A549 treated with CpdA at 1 μM for 4 hours (cell line): ENCODE data around the gene CACNA1C. TPM values are rescaled to one million over a fixed set of nuclear protein-coding genes. Genes with fewer than 3 reads are reported as not detected.

Experiments
- total RNA-seq: library from RNA; stranded (reverse); fragments of 200-300 nt; extraction: Qiagen RNA extraction; gene quantifications from 5 replicates; pipeline ENCODE4 v1.2.3, GENCODE V29; 2022; ENCODE audit warnings: low read depth

The CACNA1C gene
- 0.03 to 0.09 TPM (median 0.08 TPM) in 4 of 5 replicates, not detected in the other for total RNA-seq

DNA sequence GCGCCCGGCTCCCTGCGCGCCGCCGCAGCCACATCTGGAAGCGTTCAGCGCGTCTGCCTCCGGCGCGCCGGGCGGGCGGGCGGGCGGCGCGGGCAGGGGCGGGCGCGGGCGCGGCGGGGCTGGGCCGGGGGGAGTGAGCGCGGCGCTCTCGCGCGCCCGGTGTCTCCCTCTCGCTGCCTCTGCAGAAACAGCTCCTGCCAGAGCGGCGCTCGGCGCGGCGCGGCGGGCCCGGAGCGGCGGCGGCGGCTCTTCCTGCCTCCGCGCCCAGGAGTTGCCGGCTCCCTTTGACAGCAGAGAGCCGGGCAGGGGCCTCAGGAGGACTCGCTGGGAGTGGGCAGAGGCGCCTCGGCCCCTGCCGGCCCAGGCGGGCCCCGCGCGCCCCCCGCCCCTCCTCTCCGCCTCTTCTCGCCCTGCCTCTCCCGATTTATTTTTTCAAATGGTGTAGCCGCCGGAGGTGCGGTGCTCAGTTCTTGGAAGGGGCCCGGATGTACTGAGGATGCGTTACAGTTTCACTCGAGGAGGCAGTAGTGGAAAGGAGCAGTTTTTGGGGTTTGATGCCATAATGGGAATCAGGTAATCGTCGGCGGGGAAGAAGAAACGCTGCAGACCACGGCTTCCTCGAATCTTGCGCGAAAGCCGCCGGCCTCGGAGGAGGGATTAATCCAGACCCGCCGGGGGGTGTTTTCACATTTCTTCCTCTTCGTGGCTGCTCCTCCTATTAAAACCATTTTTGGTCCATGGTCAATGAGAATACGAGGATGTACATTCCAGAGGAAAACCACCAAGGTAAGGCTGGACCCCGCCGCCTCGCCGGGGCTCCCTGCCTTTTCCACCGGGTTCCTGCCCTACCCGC is at the start of gene CACNA1C:
CACNA1C (plus strand) TSS at position 162 of the 853 bp plus-strand sequence; CDS start at position 738, 576 bp downstream.

GRCh38 chr12:2004113-2004929 is 48.5 kb upstream of the CACNA1C start, which contains the start of gene DCP1B:
TSS of gene DCP1B (minus strand) at chr12:2004457. CDS start at chr12:2004431, 26 bp downstream.

Other genes with a start within 250 kb of the CACNA1C start
- gene LRTM2, start 232.4 kb upstream of the CACNA1C start, total RNA-seq, result not detected in 5 replicates
- gene CACNA2D4, start 134.3 kb upstream of the CACNA1C start, total RNA-seq, result not detected in 5 replicates
- 6.0 to 8.8 TPM (median 7.8 TPM) in 5 replicates for gene DCP1B, start 48.5 kb upstream of the CACNA1C start, total RNA-seq